Lower leg skin (tissue), 3 donors: ENCODE measurements around the gene SGSH.

ENCODE experiments used
- POLR2A ChIP-seq, 2 donors: fragments of 450-650 bp; IDR thresholded peaks; one replicate each; pipeline ENCODE4 v1.6.1; 2016 to 2017; ENCODE audit warnings: antibody characterized with exemption in 2 of 2, mild to moderate bottlenecking in 1 of 2, moderate library complexity in 1 of 2
- TF ChIP-seq, protein P1 (sequence below), 3 donors: fragments of 450-650 bp; IDR thresholded peaks; one replicate each; pipeline ENCODE4 v1.5.1; 2016; ENCODE audit warnings: antibody characterized with exemption in 3 of 3, mild to moderate bottlenecking in 3 of 3, moderate library complexity in 2 of 3

- TF ChIP-seq, protein P1, sequence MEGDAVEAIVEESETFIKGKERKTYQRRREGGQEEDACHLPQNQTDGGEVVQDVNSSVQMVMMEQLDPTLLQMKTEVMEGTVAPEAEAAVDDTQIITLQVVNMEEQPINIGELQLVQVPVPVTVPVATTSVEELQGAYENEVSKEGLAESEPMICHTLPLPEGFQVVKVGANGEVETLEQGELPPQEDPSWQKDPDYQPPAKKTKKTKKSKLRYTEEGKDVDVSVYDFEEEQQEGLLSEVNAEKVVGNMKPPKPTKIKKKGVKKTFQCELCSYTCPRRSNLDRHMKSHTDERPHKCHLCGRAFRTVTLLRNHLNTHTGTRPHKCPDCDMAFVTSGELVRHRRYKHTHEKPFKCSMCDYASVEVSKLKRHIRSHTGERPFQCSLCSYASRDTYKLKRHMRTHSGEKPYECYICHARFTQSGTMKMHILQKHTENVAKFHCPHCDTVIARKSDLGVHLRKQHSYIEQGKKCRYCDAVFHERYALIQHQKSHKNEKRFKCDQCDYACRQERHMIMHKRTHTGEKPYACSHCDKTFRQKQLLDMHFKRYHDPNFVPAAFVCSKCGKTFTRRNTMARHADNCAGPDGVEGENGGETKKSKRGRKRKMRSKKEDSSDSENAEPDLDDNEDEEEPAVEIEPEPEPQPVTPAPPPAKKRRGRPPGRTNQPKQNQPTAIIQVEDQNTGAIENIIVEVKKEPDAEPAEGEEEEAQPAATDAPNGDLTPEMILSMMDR (IDR thresholded peaks at IDR 0.05), result no peak
- TF ChIP-seq POLR2A (IDR thresholded peaks at IDR 0.05), result no peak
These were observed 46.2 kb downstream of the SGSH start for GRCh38 chr17:80173916-80174315.
